HG03432 (cell line): ENCODE results near the gene PCNT.
"Not testable (repeated sequence)": the region's sequence is repeated elsewhere in the genome, so short reads cannot be mapped to it uniquely, and the experiment has no call there.

Experiments used
- ATAC-seq: cut with Tn5 transposase; IDR thresholded peaks from one replicate; pipeline ENCODE4 v1.9.1; 2021; ENCODE audit warnings: mild to moderate bottlenecking, moderate library complexity; ENCODE audit not compliant: unreplicated experiment

PCNT gene

GRCh38 chr21:46401186-46401910 lies 77.4 kb downstream of the PCNT start:
- no peak for ATAC-seq

GRCh38 chr21:46402421-46402820 lies 78.5 kb downstream of the PCNT start:
- no peak for ATAC-seq

GRCh38 chr21:46403234-46403811 lies 79.4 kb downstream of the PCNT start:
- not testable (repeated sequence) for ATAC-seq

- ATAC-seq, result no peak
Measured at GRCh38 chr21:46404306-46404705, 80.3 kb downstream of the PCNT start.

- ATAC-seq, result no peak
Measured at GRCh38 chr21:46406001-46406400, 82.0 kb downstream of the PCNT start.

- ATAC-seq, result no peak
Measured at GRCh38 chr21:46409641-46410406, 85.9 kb downstream of the PCNT start.

- ATAC-seq, result no peak
Measured at GRCh38 chr21:46410516-46410915, 86.6 kb downstream of the PCNT start.

- no peak for ATAC-seq
Measured at GRCh38 chr21:46411236-46411635, 87.3 kb downstream of the PCNT start.

- ATAC-seq, result no peak
Measured at GRCh38 chr21:46411691-46412090, 87.7 kb downstream of the PCNT start.

- no peak for ATAC-seq
Measured at GRCh38 chr21:46412521-46413364, 88.8 kb downstream of the PCNT start.

GRCh38 chr21:46413365-46413696 lies 89.4 kb downstream of the PCNT start:
- ATAC-seq, result no peak

GRCh38 chr21:46414965-46415275 lies 91.0 kb downstream of the PCNT start:
- no peak for ATAC-seq

GRCh38 chr21:46416551-46416950 lies 92.6 kb downstream of the PCNT start:
- no peak for ATAC-seq

- ATAC-seq, result no peak
Measured at GRCh38 chr21:46418265-46418946, 94.5 kb downstream of the PCNT start.

GRCh38 chr21:46420241-46421190 lies 96.6 kb downstream of the PCNT start:
- ATAC-seq, result no peak

GRCh38 chr21:46421191-46421750 lies 97.3 kb downstream of the PCNT start:
- no peak for ATAC-seq

GRCh38 chr21:46421756-46422555 lies 98.0 kb downstream of the PCNT start:
- no peak for ATAC-seq

- ATAC-seq, result no peak
Measured at GRCh38 chr21:46422636-46423241, 98.8 kb downstream of the PCNT start.
